ENCODE measurements around the gene TSPOAP1.

Gene TSPOAP1

DNA sequence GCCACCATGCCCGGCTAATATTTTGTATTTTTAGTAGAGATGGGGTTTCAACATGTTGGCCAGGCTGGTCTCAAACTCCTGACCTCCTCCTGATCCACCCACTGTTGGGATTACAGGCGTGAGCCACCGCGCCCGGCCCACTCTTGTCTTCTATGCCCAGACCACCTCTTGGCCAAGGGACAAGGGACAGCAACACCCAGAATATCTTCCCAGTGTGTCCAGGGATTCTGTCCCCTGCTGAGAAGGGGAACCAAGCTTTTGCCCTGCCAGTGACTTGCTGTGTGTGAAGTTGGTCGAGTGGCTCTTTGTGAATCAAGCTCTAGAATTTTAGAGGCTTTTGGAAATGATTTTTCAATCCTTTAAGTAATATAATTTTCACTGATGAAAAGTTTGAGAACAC, 46.2 kb downstream of the TSPOAP1 start:
- peaks cover 0 to 27% of the 10 kb centered on the region in 2 donors for H3K27me3 ChIP-seq
- intact Hi-C loops (cut with DNase I; ENCODE audit: low total_unique reads): no loop called here
- H3K36me3 ChIP-seq: no peaks in the 10 kb centered on the region
- peaks cover 0 to 12% (median 7%) of the 10 kb centered on the region in 4 donors for H3K4me1 ChIP-seq
- no peak overlapping the region for H3K4me3 ChIP-seq
- TF ChIP-seq, protein P1, sequence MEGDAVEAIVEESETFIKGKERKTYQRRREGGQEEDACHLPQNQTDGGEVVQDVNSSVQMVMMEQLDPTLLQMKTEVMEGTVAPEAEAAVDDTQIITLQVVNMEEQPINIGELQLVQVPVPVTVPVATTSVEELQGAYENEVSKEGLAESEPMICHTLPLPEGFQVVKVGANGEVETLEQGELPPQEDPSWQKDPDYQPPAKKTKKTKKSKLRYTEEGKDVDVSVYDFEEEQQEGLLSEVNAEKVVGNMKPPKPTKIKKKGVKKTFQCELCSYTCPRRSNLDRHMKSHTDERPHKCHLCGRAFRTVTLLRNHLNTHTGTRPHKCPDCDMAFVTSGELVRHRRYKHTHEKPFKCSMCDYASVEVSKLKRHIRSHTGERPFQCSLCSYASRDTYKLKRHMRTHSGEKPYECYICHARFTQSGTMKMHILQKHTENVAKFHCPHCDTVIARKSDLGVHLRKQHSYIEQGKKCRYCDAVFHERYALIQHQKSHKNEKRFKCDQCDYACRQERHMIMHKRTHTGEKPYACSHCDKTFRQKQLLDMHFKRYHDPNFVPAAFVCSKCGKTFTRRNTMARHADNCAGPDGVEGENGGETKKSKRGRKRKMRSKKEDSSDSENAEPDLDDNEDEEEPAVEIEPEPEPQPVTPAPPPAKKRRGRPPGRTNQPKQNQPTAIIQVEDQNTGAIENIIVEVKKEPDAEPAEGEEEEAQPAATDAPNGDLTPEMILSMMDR (IDR thresholded peaks at IDR 0.05): no peak
- no peak for DNase-seq
- H3K27ac ChIP-seq: no peak overlapping the region
- H3K9me3 ChIP-seq: no peaks in the 10 kb centered on the region

DNA sequence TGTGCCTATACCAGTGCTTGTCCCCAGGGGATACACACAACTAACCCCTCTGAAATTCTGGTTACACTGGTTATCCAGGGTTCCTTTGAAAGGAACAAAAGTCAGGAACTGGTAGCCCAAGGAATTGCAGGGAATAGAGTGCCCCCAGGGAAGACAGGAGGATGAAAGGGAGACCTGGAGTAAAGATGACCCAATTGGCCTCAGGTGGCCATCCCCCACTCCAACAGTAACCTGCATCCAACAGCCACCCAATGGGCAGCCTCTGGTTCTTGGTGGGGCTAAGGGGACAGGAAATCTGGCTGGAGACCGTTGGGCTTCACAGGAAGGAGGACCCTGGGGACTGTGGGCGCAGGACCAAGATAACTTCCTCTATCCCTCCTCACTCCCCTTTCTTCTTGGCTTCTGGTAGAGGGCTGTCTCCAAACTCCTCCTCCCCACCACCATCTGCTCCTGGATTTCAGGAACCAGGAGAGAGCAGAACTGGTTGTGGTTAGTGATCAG, 47.0 kb downstream of the TSPOAP1 start:
- DNase-seq: peak in 1 of 2 donors; percentile 13
- TF ChIP-seq, protein P1 (IDR thresholded peaks at IDR 0.05): no peak
- no peak overlapping the region for H3K4me3 ChIP-seq
- no peak overlapping the region for H3K27ac ChIP-seq
- H3K9me3 ChIP-seq: no peaks in the 10 kb centered on the region
- peaks cover 0 to 27% of the 10 kb centered on the region in 2 donors for H3K27me3 ChIP-seq
- H3K36me3 ChIP-seq: no peaks in the 10 kb centered on the region
- H3K4me1 ChIP-seq: peaks cover 0 to 12% (median 7%) of the 10 kb centered on the region in 4 donors
- intact Hi-C loops (cut with DNase I; ENCODE audit: low total_unique reads): no loop called here

DNA sequence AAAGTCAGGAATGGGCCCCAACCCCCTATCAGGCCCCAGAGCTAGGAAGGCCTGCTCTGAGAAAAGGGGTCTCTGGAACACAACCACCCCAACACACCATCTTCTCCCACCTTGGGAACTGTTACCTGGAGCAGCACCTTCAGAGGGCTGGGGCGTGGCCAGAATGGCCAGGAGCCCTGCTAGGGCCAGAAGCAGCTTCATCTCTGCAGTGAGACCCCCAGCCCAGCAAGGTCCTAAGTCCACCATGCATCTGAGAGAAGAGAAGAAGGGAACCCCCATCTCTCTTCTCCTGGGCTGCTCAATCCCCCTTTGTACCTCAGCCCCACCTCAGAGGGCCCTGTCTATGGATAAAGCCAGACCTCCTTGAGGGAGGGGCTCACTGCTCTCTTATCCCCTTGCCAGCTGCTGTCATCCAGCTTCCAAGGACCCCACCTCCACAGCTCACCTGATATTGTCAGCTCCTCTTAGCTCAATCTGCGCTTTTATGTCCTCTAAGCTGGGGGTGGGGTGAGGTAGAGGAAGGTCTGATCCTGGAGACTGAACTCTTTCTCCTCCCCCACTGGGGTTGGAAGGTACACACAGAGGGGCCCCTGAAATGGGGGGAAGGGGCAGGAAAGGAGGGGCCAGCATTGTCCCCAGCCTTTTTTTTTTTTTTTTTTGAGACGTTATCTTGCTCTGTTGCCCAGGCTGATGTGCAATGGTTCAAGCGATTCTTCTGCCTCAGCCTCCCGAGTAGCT, 47.9 kb downstream of the TSPOAP1 start, which contains the start of gene MPO:
TSS of gene MPO (minus strand) at position 456 of the 738 bp plus-strand sequence. CDS start at position 279, 177 bp downstream.
- Histone ChIP-seq H3K27me3 (peaks cover 0 to 23% of the 10 kb centered on the region in 2 donors), H3K4me1 (peaks cover 0 to 12% (median 7%) of the 10 kb centered on the region in 4 donors), H3K36me3 (no peaks in the 10 kb centered on the region), H3K27ac (no peak within 1 kb of the TSS), H3K4me3 (no peak within 1 kb of the TSS), H3K9me3 (no peaks in the 10 kb centered on the region)
- TF ChIP-seq, protein P1 (IDR thresholded peaks at IDR 0.05): no peak
- intact Hi-C loops (cut with DNase I; ENCODE audit: low total_unique reads): no loop called here
- peak in 1 of 2 donors; percentile 12 for DNase-seq

DNA sequence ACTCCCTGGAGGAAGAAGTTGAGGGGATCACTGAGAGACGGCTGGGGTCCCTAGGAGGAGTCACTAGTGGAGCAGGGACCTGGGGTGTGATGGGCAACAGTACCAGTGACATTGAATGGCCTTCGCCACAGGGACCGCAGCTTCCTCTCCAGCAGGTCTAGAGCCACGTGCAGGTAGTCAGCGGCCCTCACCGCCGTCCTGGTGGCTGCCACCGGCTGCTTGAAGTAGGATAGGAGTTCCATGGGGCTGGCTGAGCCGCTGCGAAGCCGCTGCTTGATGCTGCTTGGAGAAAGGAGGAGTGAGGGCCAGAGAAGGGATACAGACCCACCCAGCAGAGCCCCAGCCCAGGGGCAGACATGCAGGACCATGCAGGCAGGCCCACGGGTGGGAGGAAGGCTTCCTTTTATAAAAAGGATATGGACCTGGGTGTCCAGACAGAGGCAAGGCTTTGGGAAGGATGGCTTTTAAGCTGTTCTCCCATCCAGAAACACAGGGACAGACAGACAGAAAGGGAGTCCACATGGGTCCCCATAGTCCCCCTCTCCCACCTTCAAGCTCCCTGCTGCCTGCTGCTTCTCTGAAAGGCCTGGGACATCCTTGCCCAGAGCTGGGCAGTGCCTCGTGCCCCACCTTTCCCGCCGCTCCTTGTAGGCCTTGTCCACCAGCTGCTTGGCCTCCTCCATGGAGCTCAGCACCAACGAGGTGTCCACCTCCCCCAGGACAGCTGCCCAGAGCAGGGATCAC, 48.7 kb downstream of the TSPOAP1 start:
- Histone ChIP-seq H3K4me3 (no peak overlapping the region), H3K27ac (no peak overlapping the region), H3K27me3 (peaks cover 0 to 23% of the 10 kb centered on the region in 2 donors), H3K4me1 (peaks cover 0 to 12% (median 7%) of the 10 kb centered on the region in 4 donors), H3K36me3 (no peaks in the 10 kb centered on the region), H3K9me3 (no peaks in the 10 kb centered on the region)
- intact Hi-C loops (cut with DNase I; ENCODE audit: low total_unique reads): no loop called here
- TF ChIP-seq, protein P1 (IDR thresholded peaks at IDR 0.05): no peak
- DNase-seq: no peak

DNA sequence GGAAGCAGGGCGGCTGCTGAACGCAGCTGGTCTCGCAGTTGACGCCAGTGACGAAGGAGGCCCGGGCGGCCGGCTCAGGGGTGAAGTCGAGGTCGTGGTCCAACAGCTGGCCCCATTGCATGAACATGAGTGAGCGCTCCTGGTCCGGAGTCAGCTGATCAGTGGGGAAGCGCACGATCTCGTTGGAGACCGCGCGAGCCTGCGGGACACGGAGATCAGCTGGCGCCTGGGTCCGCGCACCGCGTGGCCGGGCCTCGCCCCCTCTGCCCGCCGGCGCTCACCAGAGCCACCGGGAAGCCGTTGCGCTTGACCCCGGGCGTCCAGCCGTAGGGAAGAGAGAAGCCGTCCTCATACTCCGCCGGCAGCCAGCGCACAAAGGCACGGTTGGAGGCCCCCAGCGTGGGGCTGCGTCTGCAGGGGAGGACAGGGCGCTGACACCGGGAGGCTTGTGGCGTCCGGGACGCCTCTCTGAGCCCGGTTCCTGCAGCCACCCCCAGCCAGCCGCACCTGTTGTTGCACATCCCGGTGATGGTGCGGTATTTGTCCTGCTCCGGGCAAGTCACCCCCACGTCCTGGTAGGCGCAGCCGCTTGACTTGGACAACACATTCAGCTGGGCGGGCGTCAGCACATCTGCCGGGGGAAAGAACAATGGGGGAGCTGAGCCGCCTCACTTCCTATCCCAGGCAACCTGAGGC, 49.4 kb downstream of the TSPOAP1 start:
- peaks cover 0 to 12% (median 7%) of the 10 kb centered on the region in 4 donors for H3K4me1 ChIP-seq
- H3K4me3 ChIP-seq: peak overlapping the region in 1 of 2 donors; percentile 24
- H3K9me3 ChIP-seq: no peaks in the 10 kb centered on the region
- intact Hi-C loops (cut with DNase I; ENCODE audit: low total_unique reads): no loop called here
- TF ChIP-seq, protein P1 (IDR thresholded peaks at IDR 0.05): no peak
- H3K27ac ChIP-seq: no peak overlapping the region
- H3K27me3 ChIP-seq: peaks cover 0 to 23% of the 10 kb centered on the region in 2 donors
- DNase-seq: no peak
- H3K36me3 ChIP-seq: no peaks in the 10 kb centered on the region
